Fibroblast of pulmonary artery (primary cell): ENCODE results near the gene ZNF773.
"Not testable (repeated sequence)": the region's sequence is repeated elsewhere in the genome, so short reads cannot be mapped to it uniquely, and the experiment has no call there.

Experiments used
- DNase-seq: peaks from one replicate; pipeline ENCODE4 v3.0.0-alpha.2; 2010; ENCODE audit warnings: low read depth
- H3K4me3 ChIP-seq: replicated peaks from 2 replicates; pipeline ENCODE4 v1.5.1; 2011; ENCODE audit warnings: low read depth, mild to moderate bottlenecking, control low read depth, low read length, moderate library complexity
- CTCF ChIP-seq: IDR thresholded peaks from 2 replicates; pipeline ENCODE4 v1.5.1; 2011; ENCODE audit warnings: mild to moderate bottlenecking, control low read depth, low read length, inconsistent platforms; ENCODE audit errors: missing control alignments

Gene ZNF773

GRCh38 chr19:57506163-57506562 lies 6.4 kb downstream of the ZNF773 start:
- TF ChIP-seq CTCF, result no peak
- H3K4me3 ChIP-seq, result no peak overlapping the region
- DNase-seq, result no peak

- DNase-seq, result no peak
- H3K4me3 ChIP-seq, result no peak overlapping the region
- TF ChIP-seq CTCF, result no peak
Observed at GRCh38 chr19:57511484-57511883, 11.7 kb downstream of the ZNF773 start.

- peak; percentile 40 for DNase-seq
- no peak for TF ChIP-seq CTCF
Observed at GRCh38 chr19:57512845-57513244, 13.1 kb downstream of the ZNF773 start.

GRCh38 chr19:57515255-57515654 lies 15.5 kb downstream of the ZNF773 start:
- DNase-seq, result no peak
- TF ChIP-seq CTCF, result no peak
- H3K4me3 ChIP-seq, result no peak overlapping the region

More at GRCh38 chr19:57512845-57513244, 13.1 kb downstream of the ZNF773 start:
- no peak overlapping the region for H3K4me3 ChIP-seq

GRCh38 chr19:57518021-57518420 lies 18.3 kb downstream of the ZNF773 start:
- not testable (repeated sequence) for H3K4me3 ChIP-seq, DNase-seq

- no peak for TF ChIP-seq CTCF
Observed at GRCh38 chr19:57527136-57527881, 27.6 kb downstream of the ZNF773 start, which contains the start of gene ZNF549. ZNF549 (plus strand) TSS chr19:57527356; CDS start chr19:57527574, 218 bp downstream.

GRCh38 chr19:57537953-57538547 lies 38.3 kb downstream of the ZNF773 start:
- no peak overlapping the region for H3K4me3 ChIP-seq
- no peak for TF ChIP-seq CTCF
- peak; percentile 7 for DNase-seq

More at GRCh38 chr19:57527136-57527881, 27.6 kb downstream of the ZNF773 start, which contains the start of gene ZNF549:
- peak within 1 kb of the TSS; percentile 98 for H3K4me3 ChIP-seq
- peak; percentile 95 for DNase-seq
